PC-9 (cell line): ENCODE measurements around the gene KRTAP10-6. TPM values are rescaled to one million over a fixed set of nuclear protein-coding genes. Genes with fewer than 3 reads are reported as not detected.

Experiments used
- BruUV-seq: library from RNA; stranded (reverse); fragments of 400-500 nt; replicated peaks from 2 replicates; lab custom pipeline; 2021; lab: Mats Ljungman, UMichigan
- CTCF ChIA-PET: fragments of 300-600 bp; sonication (Branson Sonifier 250); formaldehyde crosslinking; loops from one replicate; lab custom pipeline; 2022; ENCODE audit warnings: antibody characterized with exemption; lab: Charles Lee
- POLR2A ChIA-PET: fragments of 300-600 bp; sonication (Branson Sonifier 250); formaldehyde crosslinking; loops from one replicate; lab custom pipeline; 2022; ENCODE audit warnings: antibody characterized with exemption; ENCODE audit not compliant: unreplicated experiment; lab: Charles Lee
- DNase-seq, 2 experiments: peaks; one replicate each; pipeline versions ENCODE4 v3.0.0 to v3.0.0-alpha.2; 2015 to 2022; ENCODE audit warnings: mixed read lengths in 1 of 2
- H2AFZ ChIP-seq: fragments of 200-600 bp; sonication (generic); 2 replicates; pipeline ENCODE4 v1.8.1; 2017; ENCODE audit warnings: antibody characterized with exemption
- H3F3A ChIP-seq: fragments of 200-600 bp; sonication (generic); 2 replicates; pipeline ENCODE4 v1.8.1; 2017; ENCODE audit warnings: antibody characterized with exemption, mild to moderate bottlenecking, low read depth; ENCODE audit not compliant: insufficient read depth
- H3K27ac ChIP-seq: fragments of 200-600 bp; sonication (generic); 2 replicates; pipeline ENCODE4 v1.6.1; 2016; ENCODE audit warnings: mixed run types
- H3K27me3 ChIP-seq: fragments of 200-600 bp; sonication (generic); 2 replicates; pipeline ENCODE4 v1.6.1; 2016; ENCODE audit warnings: low read depth, mixed run types; ENCODE audit not compliant: insufficient read depth
- H3K36me3 ChIP-seq: fragments of 200-600 bp; sonication (generic); 2 replicates; pipeline ENCODE4 v1.6.1; 2016; ENCODE audit warnings: low read depth, mixed run types
- H3K4me1 ChIP-seq: fragments of 200-600 bp; sonication (generic); replicated peaks from 2 replicates; pipeline ENCODE4 v1.6.1; 2016; ENCODE audit warnings: mixed run types; ENCODE audit not compliant: insufficient read depth
- H3K4me2 ChIP-seq: fragments of 200-600 bp; sonication (generic); 2 replicates; pipeline ENCODE4 v1.6.1; 2017; ENCODE audit warnings: mixed run types
- H3K4me3 ChIP-seq: fragments of 200-600 bp; sonication (generic); 2 replicates; pipeline ENCODE4 v1.6.1; 2016; ENCODE audit warnings: mixed run types
- H3K79me2 ChIP-seq: fragments of 200-600 bp; sonication (generic); 2 replicates; pipeline ENCODE4 v1.6.1; 2017; ENCODE audit warnings: low read depth, mixed run types
- H3K9me2 ChIP-seq: fragments of 200-600 bp; sonication (generic); 2 replicates; pipeline ENCODE4 v1.8.1; 2017; ENCODE audit warnings: mild to moderate bottlenecking; ENCODE audit not compliant: insufficient read depth
- H3K9me3 ChIP-seq: fragments of 200-600 bp; sonication (generic); 2 replicates; pipeline ENCODE4 v1.8.1; 2016; ENCODE audit warnings: low read depth; ENCODE audit not compliant: insufficient read depth
- H4K20me1 ChIP-seq: fragments of 200-600 bp; sonication (generic); 2 replicates; pipeline ENCODE4 v1.8.1; 2017; ENCODE audit not compliant: insufficient read depth
- EZH2 ChIP-seq: fragments of 200-600 bp; sonication (generic); IDR thresholded peaks from 2 replicates; pipeline ENCODE4 v1.8.0; 2017; ENCODE audit warnings: antibody characterized with exemption, low read depth
- intact Hi-C: fragments of 100-400 bp; cut with micrococcal nuclease; formaldehyde crosslinking; loops from one replicate; pipeline ENCODE4 v1.10.0; 2022; ENCODE audit not compliant: unreplicated experiment
- total RNA-seq: library from RNA; stranded (reverse); gene quantifications from 2 replicates; pipeline ENCODE4 v1.2.3, GENCODE V29; 2021
- TF ChIP-seq, protein P1 (sequence below): fragments of 200-600 bp; sonication (generic); conservative IDR thresholded peaks from 2 replicates; pipeline ENCODE4 v1.6.1; 2017; ENCODE audit warnings: mixed run types, antibody characterized with exemption, mild to moderate bottlenecking, moderate library complexity

The KRTAP10-6 gene
- total RNA-seq, 1 experiment from 2014 or later: not detected

DNA sequence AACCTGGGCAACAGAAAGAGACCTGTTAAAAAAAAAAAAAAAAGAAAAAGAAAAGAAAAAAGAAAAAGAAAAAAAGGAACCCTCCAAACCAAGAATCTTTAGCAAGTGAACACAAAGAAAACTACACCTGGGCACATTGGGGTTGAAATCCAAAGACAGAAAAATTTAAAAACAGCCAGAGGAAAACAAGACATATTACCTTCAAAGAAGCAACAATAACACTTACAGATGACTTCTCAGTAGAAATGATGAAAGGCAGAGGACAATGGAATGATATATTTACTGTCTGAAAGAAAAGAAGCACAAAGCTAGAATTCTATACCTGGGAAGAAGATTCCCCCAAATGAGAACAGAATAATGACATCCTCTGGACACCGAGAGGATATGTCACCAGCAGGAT, 49.6 kb downstream of the KRTAP10-6 start:
- DNase-seq: no peak

More for the DNA sequence above, 49.6 kb downstream of the KRTAP10-6 start:
- Histone ChIP-seq H3K4me3 (no peak overlapping the region), H3F3A (no peaks in the 10 kb centered on the region), H2AFZ (no peak overlapping the region), H3K79me2 (no peaks in the 10 kb centered on the region), H4K20me1 (no peaks in the 10 kb centered on the region), H3K36me3 (no peaks in the 10 kb centered on the region), H3K9me2 (no peaks in the 10 kb centered on the region), H3K4me1 (no peaks in the 10 kb centered on the region), H3K9me3 (peaks cover 3% of the 10 kb centered on the region; the same call in 1 of the 2 replicates), H3K4me2 (no peak overlapping the region), H3K27me3 (peaks cover 40% of the 10 kb centered on the region), H3K27ac (no peak overlapping the region)
- no peak for TF ChIP-seq EZH2
- TF ChIP-seq, protein P1, sequence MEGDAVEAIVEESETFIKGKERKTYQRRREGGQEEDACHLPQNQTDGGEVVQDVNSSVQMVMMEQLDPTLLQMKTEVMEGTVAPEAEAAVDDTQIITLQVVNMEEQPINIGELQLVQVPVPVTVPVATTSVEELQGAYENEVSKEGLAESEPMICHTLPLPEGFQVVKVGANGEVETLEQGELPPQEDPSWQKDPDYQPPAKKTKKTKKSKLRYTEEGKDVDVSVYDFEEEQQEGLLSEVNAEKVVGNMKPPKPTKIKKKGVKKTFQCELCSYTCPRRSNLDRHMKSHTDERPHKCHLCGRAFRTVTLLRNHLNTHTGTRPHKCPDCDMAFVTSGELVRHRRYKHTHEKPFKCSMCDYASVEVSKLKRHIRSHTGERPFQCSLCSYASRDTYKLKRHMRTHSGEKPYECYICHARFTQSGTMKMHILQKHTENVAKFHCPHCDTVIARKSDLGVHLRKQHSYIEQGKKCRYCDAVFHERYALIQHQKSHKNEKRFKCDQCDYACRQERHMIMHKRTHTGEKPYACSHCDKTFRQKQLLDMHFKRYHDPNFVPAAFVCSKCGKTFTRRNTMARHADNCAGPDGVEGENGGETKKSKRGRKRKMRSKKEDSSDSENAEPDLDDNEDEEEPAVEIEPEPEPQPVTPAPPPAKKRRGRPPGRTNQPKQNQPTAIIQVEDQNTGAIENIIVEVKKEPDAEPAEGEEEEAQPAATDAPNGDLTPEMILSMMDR: no peak
- BruUV-seq: no TSS peak
- POLR2A ChIA-PET: no interaction called here
- intact Hi-C loops: no loop called here
- CTCF ChIA-PET: no interaction called here

Other genes starting within 250 kb of the KRTAP10-6 start
- not detected in 2 replicates for gene TRPM2, start 238.9 kb downstream of the KRTAP10-6 start, total RNA-seq
- 0.35 and 0.48 TPM in 2 replicates for gene LRRC3, start 137.0 kb downstream of the KRTAP10-6 start, total RNA-seq
- gene KRTAP10-1, start 52.3 kb downstream of the KRTAP10-6 start, total RNA-seq: not detected in 2 replicates
- not detected in 2 replicates for gene KRTAP10-2, start 41.0 kb downstream of the KRTAP10-6 start, total RNA-seq
- not detected in 2 replicates for gene KRTAP10-3, start 33.7 kb downstream of the KRTAP10-6 start, total RNA-seq
- gene KRTAP10-4, start 18.8 kb downstream of the KRTAP10-6 start, total RNA-seq: not detected in 2 replicates
- not detected in 2 replicates for gene KRTAP10-5, start 11.9 kb downstream of the KRTAP10-6 start, total RNA-seq
- gene KRTAP10-7, start 8.1 kb upstream of the KRTAP10-6 start, total RNA-seq: not detected in 2 replicates
- gene KRTAP10-8, start 19.6 kb upstream of the KRTAP10-6 start, total RNA-seq: not detected in 2 replicates
- not detected in 2 replicates for gene KRTAP10-9, start 34.6 kb upstream of the KRTAP10-6 start, total RNA-seq
- not detected in 2 replicates for gene KRTAP10-10, start 44.9 kb upstream of the KRTAP10-6 start, total RNA-seq
- not detected in 2 replicates for gene KRTAP10-11, start 53.9 kb upstream of the KRTAP10-6 start, total RNA-seq
- gene KRTAP12-4, start 62.2 kb upstream of the KRTAP10-6 start, total RNA-seq: not detected in 2 replicates
- gene KRTAP12-3, start 65.4 kb upstream of the KRTAP10-6 start, total RNA-seq: not detected in 2 replicates
- gene KRTAP12-2, start 74.4 kb upstream of the KRTAP10-6 start, total RNA-seq: not detected in 2 replicates
- gene KRTAP12-1, start 89.7 kb upstream of the KRTAP10-6 start, total RNA-seq: not detected in 2 replicates
- gene KRTAP10-12, start 104.7 kb upstream of the KRTAP10-6 start, total RNA-seq: not detected in 2 replicates
- gene TSPEAR, start 119.1 kb upstream of the KRTAP10-6 start, total RNA-seq: not detected in 2 replicates
- gene UBE2G2, start 209.3 kb upstream of the KRTAP10-6 start, total RNA-seq: 51.9 and 52.7 TPM in 2 replicates
- 79.6 and 81.5 TPM in 2 replicates for gene SUMO3, start 225.6 kb upstream of the KRTAP10-6 start, total RNA-seq